Measurements from ENCODE around the gene ITSN2. TPM values are rescaled to one million over a fixed set of nuclear protein-coding genes. Genes with fewer than 3 reads are reported as not detected.

The ITSN2 gene
- total and polyA plus RNA-seq, 12 donors: 35.1 to 108 (median 59.8) TPM

DNA sequence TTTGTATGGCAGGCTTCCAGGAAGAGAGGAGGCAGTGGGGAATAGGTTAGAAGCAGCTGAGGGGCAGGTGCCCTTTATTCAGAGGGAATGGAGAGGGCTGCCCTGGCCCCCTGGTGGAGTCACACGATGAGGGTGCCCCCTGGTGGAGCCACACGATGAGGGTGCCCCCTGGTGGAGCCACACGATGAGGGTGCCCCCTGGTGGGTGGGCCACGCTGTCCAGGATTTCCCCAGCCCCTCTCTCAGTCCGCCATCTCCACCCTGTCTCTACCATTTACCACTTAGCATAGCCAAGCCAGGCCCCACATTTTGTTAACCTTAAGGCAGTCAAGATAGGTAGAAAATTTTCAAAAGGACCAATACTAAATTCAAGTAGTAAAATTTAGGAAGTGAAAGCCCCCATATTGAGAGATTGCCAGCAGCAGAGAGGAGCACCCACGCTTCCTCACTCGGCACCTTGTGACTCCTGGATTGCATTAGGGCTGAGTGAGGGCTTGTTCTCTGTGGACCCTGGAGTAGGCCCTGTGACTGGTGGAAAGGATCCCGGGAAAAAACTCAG is 195.8 kb downstream of the ITSN2 start:
- H3K9me3 ChIP-seq (replicated peaks in 1 of 3): no peaks in the 10 kb centered on the region
- no peaks in the 10 kb centered on the region for H3K27me3 ChIP-seq
- DNase-seq: peak in 3 of 7 donors; percentile 8 to 37 (median 25)
- H3K4me3 ChIP-seq: no peak overlapping the region
- intact Hi-C loops (cut with DNase I): no loop called here
- no peak for TF ChIP-seq POLR2A (IDR thresholded peaks at IDR 0.05)
- TF ChIP-seq, protein P1, sequence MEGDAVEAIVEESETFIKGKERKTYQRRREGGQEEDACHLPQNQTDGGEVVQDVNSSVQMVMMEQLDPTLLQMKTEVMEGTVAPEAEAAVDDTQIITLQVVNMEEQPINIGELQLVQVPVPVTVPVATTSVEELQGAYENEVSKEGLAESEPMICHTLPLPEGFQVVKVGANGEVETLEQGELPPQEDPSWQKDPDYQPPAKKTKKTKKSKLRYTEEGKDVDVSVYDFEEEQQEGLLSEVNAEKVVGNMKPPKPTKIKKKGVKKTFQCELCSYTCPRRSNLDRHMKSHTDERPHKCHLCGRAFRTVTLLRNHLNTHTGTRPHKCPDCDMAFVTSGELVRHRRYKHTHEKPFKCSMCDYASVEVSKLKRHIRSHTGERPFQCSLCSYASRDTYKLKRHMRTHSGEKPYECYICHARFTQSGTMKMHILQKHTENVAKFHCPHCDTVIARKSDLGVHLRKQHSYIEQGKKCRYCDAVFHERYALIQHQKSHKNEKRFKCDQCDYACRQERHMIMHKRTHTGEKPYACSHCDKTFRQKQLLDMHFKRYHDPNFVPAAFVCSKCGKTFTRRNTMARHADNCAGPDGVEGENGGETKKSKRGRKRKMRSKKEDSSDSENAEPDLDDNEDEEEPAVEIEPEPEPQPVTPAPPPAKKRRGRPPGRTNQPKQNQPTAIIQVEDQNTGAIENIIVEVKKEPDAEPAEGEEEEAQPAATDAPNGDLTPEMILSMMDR (IDR thresholded peaks at IDR 0.05): peak; percentile 38 to 69 (median 44)
- no peaks in the 10 kb centered on the region for H3K36me3 ChIP-seq (replicated peaks in 1 of 2)
- 52 to 60% (median 59%) methylated on average over 5 to 8 of the region's 8 CpGs for WGBS, 4 donors
- no peak overlapping the region for H3K27ac ChIP-seq
- H3K4me1 ChIP-seq (replicated peaks in 1 of 2): no peaks in the 10 kb centered on the region

DNA sequence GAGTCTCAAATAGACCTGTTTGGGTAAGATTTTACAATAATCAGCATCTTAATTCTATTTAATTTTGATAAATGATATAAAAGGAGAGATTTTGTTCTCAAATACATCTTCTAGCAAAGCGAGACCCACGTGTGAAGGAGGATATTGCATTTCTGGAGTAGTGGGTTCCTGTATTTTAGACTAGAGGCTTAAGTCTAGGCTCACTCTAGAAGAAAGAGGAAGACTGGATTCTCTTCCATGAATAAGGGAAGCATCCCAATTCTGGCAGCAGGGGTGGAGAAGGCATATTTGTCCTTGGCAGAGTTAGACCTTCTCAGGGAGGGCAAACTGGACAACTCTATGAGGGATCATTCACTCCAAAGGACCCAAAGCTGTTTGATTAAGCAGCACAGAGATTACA is 196.7 kb downstream of the ITSN2 start:
- Histone ChIP-seq H3K9me3 (replicated peaks in 1 of 3) (no peaks in the 10 kb centered on the region), H3K27ac (no peak overlapping the region), H3K36me3 (replicated peaks in 1 of 2) (no peaks in the 10 kb centered on the region), H3K27me3 (no peaks in the 10 kb centered on the region), H3K4me1 (replicated peaks in 1 of 2) (no peaks in the 10 kb centered on the region), H3K4me3 (no peak overlapping the region)
- DNase-seq: no peak
- intact Hi-C loops (cut with DNase I): no loop called here
- no peak for TF ChIP-seq POLR2A (IDR thresholded peaks at IDR 0.05)
- TF ChIP-seq, protein P1 (IDR thresholded peaks at IDR 0.05): no peak
- WGBS, 4 donors: 78 to 100% (median 86%) methylated on average over 2 of the region's 2 CpGs

- no peaks in the 10 kb centered on the region for H3K9me3 ChIP-seq (replicated peaks in 1 of 3)
- H3K4me1 ChIP-seq (replicated peaks in 1 of 2): no peaks in the 10 kb centered on the region
- 50 to 72% (median 62%) methylated on average over 3 of the region's 3 CpGs for WGBS, 4 donors
- DNase-seq: no peak
- no peak overlapping the region for H3K27ac ChIP-seq
- H3K4me3 ChIP-seq: no peak overlapping the region
- TF ChIP-seq, protein P1 (IDR thresholded peaks at IDR 0.05): no peak
- TF ChIP-seq POLR2A (IDR thresholded peaks at IDR 0.05): no peak
- no peaks in the 10 kb centered on the region for H3K27me3 ChIP-seq
- H3K36me3 ChIP-seq (replicated peaks in 1 of 2): no peaks in the 10 kb centered on the region
- intact Hi-C loops (cut with DNase I): no loop called here
These were observed 197.2 kb downstream of the ITSN2 start for GRCh38 chr2:24163186-24163585.

DNA sequence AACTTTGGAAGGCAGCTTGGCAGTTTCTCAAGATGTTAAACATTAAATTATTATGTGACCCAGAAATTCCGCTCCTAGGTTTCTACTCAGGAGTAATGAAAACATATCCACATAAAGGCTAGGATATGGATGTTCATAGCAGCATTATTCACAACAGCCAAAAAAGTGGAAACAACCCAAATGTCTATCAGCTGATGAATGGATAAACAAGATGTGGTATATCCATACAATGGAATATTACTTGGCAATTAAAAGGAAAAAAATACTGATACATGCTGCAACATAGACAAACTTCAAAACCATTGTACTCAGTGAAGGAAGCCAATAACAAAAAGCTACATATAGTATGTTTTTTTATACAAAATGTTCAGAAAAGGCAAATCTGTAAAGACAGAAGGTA is 197.8 kb downstream of the ITSN2 start:
- H3K27me3 ChIP-seq: no peaks in the 10 kb centered on the region
- no peaks in the 10 kb centered on the region for H3K36me3 ChIP-seq (replicated peaks in 1 of 2)
- no peak for DNase-seq
- H3K9me3 ChIP-seq (replicated peaks in 1 of 3): no peaks in the 10 kb centered on the region
- TF ChIP-seq, protein P1 (IDR thresholded peaks at IDR 0.05): no peak
- TF ChIP-seq POLR2A (IDR thresholded peaks at IDR 0.05): no peak
- H3K4me3 ChIP-seq: no peak overlapping the region
- intact Hi-C loops (cut with DNase I): no loop called here
- no peaks in the 10 kb centered on the region for H3K4me1 ChIP-seq (replicated peaks in 1 of 2)
- no peak overlapping the region for H3K27ac ChIP-seq
- 100% methylated on average over 1 of the region's 1 CpG for WGBS, 4 donors
